ENCODE data around the gene S100A14. TPM values are rescaled to one million over a fixed set of nuclear protein-coding genes. Genes with fewer than 3 reads are reported as not detected.

Gene S100A14
- total RNA-seq, 1 donor from 2014 or later = 323 TPM

GRCh38 chr1:153626477-153626903 lies 10.4 kb upstream of the S100A14 start:
- intact Hi-C loops (cut with DNase I) = loop anchor here (5.0 kb wide), 1 partner anchor 94 kb away; no protein-coding TSS in a partner anchor
- no peak for TF ChIP-seq POLR2AphosphoS5 (IDR thresholded peaks at IDR 0.05; ENCODE audit: insufficient read depth in 1 of 2, low read depth in 1 of 2)
- TF ChIP-seq POLR2A (IDR thresholded peaks at IDR 0.05) = no peak
- TF ChIP-seq CTCF (IDR thresholded peaks at IDR 0.05) = no peak

GRCh38 chr1:153624965-153625611 lies 9.0 kb upstream of the S100A14 start:
- H3K36me3 ChIP-seq = no peaks in the 10 kb centered on the region
- no peak for TF ChIP-seq POLR2AphosphoS5 (IDR thresholded peaks at IDR 0.05; ENCODE audit: insufficient read depth in 1 of 2, low read depth in 1 of 2)
- TF ChIP-seq CTCF (IDR thresholded peaks at IDR 0.05) = no peak
- no peak for TF ChIP-seq POLR2A (IDR thresholded peaks at IDR 0.05)
- H3K27ac ChIP-seq = peak overlapping the region; percentile 9
- H3K27me3 ChIP-seq = no peaks in the 10 kb centered on the region
- intact Hi-C loops (cut with DNase I) = loop anchor here (5.0 kb wide), 1 partner anchor 93 kb away; no protein-coding TSS in a partner anchor
- peaks cover 38% of the 10 kb centered on the region for H3K4me1 ChIP-seq
- no peaks in the 10 kb centered on the region for H3K9me3 ChIP-seq
- no peak overlapping the region for H3K4me3 ChIP-seq
- no peak for DNase-seq (ENCODE audit: extremely low spot score in 2 of 2)

More at GRCh38 chr1:153626477-153626903, 10.4 kb upstream of the S100A14 start:
- peak overlapping the region; percentile 48 to 68 for H3K4me3 ChIP-seq
- H3K9me3 ChIP-seq = no peaks in the 10 kb centered on the region
- DNase-seq (ENCODE audit: extremely low spot score in 2 of 2) = no peak
- no peaks in the 10 kb centered on the region for H3K27me3 ChIP-seq
- no peaks in the 10 kb centered on the region for H3K36me3 ChIP-seq
- peaks cover 38% of the 10 kb centered on the region for H3K4me1 ChIP-seq
- H3K27ac ChIP-seq = peak overlapping the region; percentile 95

DNA sequence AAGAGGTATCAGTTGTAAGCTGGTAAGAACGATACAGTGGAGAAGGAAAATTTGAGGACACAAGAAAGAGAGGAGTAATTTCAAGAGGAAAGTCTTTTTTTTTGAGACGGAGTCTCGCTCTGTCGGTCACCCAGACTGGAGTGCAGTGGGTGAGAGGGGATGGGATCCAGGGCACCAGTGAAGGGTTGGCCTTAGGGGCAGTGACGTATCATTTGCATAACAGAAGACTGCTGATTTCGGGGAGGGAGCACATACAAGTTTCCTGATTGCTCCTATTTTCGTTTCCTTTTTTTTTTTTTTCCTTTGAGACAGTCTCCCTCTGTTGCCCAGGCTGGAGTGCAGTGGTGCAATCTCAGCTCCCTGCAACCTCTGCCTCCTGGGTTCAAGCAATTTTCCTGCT lies 7.0 kb upstream of the S100A14 start:
- intact Hi-C loops (cut with DNase I) = no loop called here
- no peaks in the 10 kb centered on the region for H3K27me3 ChIP-seq
- no peaks in the 10 kb centered on the region for H3K9me3 ChIP-seq
- no peak for TF ChIP-seq CTCF (IDR thresholded peaks at IDR 0.05)
- TF ChIP-seq POLR2AphosphoS5 (IDR thresholded peaks at IDR 0.05; ENCODE audit: insufficient read depth in 1 of 2, low read depth in 1 of 2) = no peak
- TF ChIP-seq POLR2A (IDR thresholded peaks at IDR 0.05) = no peak
- no peak overlapping the region for H3K27ac ChIP-seq
- no peaks in the 10 kb centered on the region for H3K36me3 ChIP-seq
- H3K4me1 ChIP-seq = peaks cover 40% of the 10 kb centered on the region
- DNase-seq (ENCODE audit: extremely low spot score in 2 of 2) = no peak
- no peak overlapping the region for H3K4me3 ChIP-seq

DNA sequence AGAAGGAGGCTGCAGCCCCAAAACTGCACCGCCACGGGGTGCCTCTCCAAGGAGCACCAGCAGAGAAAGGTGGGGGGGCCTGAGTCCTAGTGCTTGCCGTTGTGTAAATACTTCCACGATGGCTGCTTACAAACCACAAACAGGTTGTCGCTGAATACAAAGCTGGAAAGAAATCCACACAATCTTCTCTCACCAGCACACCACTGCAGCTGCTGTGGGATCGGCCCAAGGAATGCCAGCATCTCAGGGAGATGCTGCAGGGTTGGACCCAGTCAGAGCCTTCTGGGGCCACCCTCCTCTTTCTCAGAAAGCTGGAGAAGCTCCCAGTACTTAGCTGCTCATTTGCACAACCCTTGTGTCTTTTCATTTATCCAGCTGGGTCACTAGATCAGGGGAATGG lies 3.0 kb upstream of the S100A14 start:
- intact Hi-C loops (cut with DNase I) = no loop called here

More for the DNA sequence above, 3.0 kb upstream of the S100A14 start:
- no peaks in the 10 kb centered on the region for H3K27me3 ChIP-seq
- no peak overlapping the region for H3K27ac ChIP-seq
- no peaks in the 10 kb centered on the region for H3K36me3 ChIP-seq
- no peak for DNase-seq (ENCODE audit: extremely low spot score in 2 of 2)
- H3K4me1 ChIP-seq = peaks cover 36% of the 10 kb centered on the region
- TF ChIP-seq POLR2AphosphoS5 (IDR thresholded peaks at IDR 0.05; ENCODE audit: insufficient read depth in 1 of 2, low read depth in 1 of 2) (no peak), POLR2A (IDR thresholded peaks at IDR 0.05) (no peak), CTCF (IDR thresholded peaks at IDR 0.05) (no peak)
- H3K9me3 ChIP-seq = no peaks in the 10 kb centered on the region
- H3K4me3 ChIP-seq = no peak overlapping the region

Data from vagina (tissue), 2 donors.